ENCODE measurements around the gene AFAP1.

DNA sequence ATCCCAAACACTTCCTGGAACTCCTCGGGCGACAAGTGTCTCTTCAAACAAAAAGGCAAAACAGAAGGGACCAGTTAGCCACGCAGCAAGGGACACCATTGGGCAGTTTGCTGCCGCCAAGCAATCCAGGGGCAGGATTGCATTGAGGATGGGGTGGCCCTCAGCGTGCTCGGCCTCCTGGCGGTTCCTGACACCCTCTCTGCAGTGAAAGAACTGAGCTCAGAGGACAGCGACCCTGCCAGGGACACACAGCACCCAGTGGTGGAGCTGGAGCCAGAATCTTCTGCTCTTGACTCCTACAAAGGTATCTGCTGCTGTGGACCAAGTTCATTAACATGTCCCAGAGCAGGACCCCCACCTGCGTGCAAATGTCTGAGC is 27.4 kb upstream of the AFAP1 start:
- TF ChIP-seq, protein P1, sequence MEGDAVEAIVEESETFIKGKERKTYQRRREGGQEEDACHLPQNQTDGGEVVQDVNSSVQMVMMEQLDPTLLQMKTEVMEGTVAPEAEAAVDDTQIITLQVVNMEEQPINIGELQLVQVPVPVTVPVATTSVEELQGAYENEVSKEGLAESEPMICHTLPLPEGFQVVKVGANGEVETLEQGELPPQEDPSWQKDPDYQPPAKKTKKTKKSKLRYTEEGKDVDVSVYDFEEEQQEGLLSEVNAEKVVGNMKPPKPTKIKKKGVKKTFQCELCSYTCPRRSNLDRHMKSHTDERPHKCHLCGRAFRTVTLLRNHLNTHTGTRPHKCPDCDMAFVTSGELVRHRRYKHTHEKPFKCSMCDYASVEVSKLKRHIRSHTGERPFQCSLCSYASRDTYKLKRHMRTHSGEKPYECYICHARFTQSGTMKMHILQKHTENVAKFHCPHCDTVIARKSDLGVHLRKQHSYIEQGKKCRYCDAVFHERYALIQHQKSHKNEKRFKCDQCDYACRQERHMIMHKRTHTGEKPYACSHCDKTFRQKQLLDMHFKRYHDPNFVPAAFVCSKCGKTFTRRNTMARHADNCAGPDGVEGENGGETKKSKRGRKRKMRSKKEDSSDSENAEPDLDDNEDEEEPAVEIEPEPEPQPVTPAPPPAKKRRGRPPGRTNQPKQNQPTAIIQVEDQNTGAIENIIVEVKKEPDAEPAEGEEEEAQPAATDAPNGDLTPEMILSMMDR (IDR thresholded peaks at IDR 0.05), result no peak
- TF ChIP-seq POLR2AphosphoS5 (IDR thresholded peaks at IDR 0.05) (no peak), POLR2A (IDR thresholded peaks at IDR 0.05) (no peak), EP300 (IDR thresholded peaks at IDR 0.05; ENCODE audit: low read depth) (no peak)

Measured in transverse colon (tissue), 4 donors.